Measurements from ENCODE around the gene ECT2L.
A peak's percentile ranks its signal among the peaks of the same experiment; 100 is the strongest.

ECT2L gene

DNA sequence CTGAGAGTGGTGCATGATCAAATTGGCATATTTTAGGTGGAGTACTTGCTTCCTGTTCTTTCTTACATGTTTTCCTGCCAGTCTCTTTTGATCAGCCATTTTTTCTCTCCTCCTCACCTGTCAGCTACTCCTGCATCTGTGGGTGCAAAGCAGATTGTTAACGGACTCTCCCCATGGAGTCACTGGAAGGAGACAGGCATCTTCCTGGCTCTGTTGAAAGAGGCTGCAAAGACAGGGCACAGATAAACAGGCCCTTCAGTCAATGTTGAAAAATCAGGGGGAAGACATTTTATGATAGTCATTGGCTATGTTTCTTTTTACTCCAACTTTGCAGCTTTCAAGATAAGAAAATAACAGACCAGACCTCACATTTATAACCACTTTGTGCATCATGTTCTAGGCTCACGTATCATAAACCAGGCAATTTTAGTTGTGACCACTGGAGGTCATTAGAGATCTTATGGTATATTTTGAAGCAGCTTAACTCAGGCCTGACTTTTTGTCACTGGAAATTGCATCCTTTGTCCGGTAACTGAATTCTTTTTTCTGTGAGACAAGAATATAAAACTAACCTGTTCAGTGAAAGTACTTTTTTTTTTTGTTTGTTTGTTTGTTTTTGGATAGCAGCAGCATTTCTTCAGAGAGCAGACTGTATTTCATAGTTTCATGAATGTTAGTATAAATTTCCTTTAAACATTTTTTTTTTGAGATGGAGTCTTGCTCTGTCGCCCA is 20.1 kb downstream of the ECT2L start:
- H3K27ac Mint-ChIP-seq: peak overlapping the region; percentile 57 to 82 (median 79)
- TF ChIP-seq, protein P1, sequence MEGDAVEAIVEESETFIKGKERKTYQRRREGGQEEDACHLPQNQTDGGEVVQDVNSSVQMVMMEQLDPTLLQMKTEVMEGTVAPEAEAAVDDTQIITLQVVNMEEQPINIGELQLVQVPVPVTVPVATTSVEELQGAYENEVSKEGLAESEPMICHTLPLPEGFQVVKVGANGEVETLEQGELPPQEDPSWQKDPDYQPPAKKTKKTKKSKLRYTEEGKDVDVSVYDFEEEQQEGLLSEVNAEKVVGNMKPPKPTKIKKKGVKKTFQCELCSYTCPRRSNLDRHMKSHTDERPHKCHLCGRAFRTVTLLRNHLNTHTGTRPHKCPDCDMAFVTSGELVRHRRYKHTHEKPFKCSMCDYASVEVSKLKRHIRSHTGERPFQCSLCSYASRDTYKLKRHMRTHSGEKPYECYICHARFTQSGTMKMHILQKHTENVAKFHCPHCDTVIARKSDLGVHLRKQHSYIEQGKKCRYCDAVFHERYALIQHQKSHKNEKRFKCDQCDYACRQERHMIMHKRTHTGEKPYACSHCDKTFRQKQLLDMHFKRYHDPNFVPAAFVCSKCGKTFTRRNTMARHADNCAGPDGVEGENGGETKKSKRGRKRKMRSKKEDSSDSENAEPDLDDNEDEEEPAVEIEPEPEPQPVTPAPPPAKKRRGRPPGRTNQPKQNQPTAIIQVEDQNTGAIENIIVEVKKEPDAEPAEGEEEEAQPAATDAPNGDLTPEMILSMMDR (IDR thresholded peaks at IDR 0.05; ENCODE audit: unreplicated experiment in 3 of 3): peak; percentile 69 to 80 (median 69)
- H3K36me3 Mint-ChIP-seq (ENCODE audit: low read depth): no peaks in the 10 kb centered on the region
- peaks cover 17% of the 10 kb centered on the region for H3K4me1 Mint-ChIP-seq
- no peak overlapping the region for H3K4me3 Mint-ChIP-seq
- peaks cover 4% of the 10 kb centered on the region for H3K27me3 Mint-ChIP-seq (ENCODE audit: low read depth)
- no peaks in the 10 kb centered on the region for H3K9me3 Mint-ChIP-seq

DNA sequence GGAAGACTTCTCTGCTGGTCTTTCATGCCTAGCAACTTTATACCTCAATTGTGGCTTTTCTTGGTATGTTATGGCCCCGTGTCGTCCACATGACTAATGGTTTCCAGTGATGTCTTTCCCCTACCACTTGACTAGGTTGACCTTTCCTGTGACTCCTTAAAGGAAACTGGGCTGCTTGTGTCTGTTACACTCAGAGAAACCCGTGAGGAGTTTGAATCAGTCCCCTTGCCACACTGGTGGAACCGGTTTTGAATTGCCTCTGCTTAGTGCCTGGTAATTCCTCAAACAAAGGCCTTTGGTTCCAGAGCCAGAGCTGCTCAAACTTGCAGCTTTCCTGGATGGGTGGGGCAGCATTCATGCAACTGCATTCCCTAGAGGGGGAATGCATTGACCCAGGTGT is 21.9 kb downstream of the ECT2L start:
- TF ChIP-seq, protein P1 (IDR thresholded peaks at IDR 0.05; ENCODE audit: unreplicated experiment in 3 of 3): no peak
- H3K4me1 Mint-ChIP-seq: peaks cover 17% of the 10 kb centered on the region
- peak overlapping the region; percentile 48 to 90 (median 80) for H3K27ac Mint-ChIP-seq
- no peak overlapping the region for H3K4me3 Mint-ChIP-seq
- H3K27me3 Mint-ChIP-seq (ENCODE audit: low read depth): no peaks in the 10 kb centered on the region
- no peaks in the 10 kb centered on the region for H3K36me3 Mint-ChIP-seq (ENCODE audit: low read depth)
- no peaks in the 10 kb centered on the region for H3K9me3 Mint-ChIP-seq

DNA sequence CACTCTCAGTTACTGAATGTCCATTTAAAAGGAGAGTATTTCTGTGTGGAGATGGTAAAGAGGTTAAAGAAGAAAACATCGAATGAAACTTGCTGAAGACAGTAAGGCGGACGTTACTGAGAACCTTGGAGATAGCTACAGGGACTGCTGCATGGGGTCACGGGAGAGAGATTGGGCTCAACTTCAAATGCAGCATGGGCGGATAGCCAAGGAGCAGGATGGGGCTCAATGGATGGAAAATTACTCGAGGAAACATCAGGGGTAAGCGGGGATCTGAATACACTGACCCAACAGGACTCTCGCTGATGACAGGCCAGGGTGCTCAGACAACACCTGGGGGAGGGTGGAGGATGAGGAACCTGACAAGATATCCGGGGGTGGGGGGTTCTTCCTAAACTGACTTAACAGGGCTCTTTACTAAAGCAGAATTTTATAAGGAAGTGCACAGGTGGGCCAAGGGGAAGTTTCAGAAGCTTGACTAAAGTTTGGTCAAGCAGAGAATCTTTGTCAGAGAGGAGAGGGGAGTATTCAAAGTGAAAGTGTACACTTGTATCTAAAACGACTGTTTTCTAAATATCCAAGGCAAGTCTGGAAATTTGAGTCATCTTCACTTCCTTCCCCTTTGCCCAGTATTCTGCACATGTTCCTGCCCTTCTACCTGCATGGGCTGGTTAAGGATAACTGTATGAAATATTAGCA is 22.8 kb downstream of the ECT2L start:
- peak overlapping the region; percentile 48 to 90 (median 80) for H3K27ac Mint-ChIP-seq
- H3K4me1 Mint-ChIP-seq: peaks cover 17% of the 10 kb centered on the region
- no peaks in the 10 kb centered on the region for H3K27me3 Mint-ChIP-seq (ENCODE audit: low read depth)

DNA sequence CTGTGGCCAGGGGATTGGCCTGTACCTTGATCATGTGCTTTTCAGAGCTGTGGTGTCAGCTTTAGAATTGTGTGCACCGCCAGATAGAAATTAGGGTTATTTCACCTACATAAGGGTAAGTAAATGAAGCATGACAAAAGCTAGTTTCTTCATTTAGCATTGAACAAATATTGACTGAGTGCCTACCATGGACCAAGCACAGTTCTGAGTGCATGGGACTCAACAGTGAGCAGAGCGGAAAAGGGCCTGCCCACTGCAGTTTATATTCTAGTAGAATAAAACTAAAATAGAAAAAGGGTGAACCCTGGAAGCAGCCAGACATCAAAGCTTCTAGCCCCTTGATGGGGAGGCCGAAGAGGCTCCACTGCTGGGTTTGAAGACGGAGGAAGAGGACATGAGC is 25.6 kb downstream of the ECT2L start:
- H3K36me3 Mint-ChIP-seq (ENCODE audit: low read depth): no peaks in the 10 kb centered on the region
- H3K27me3 Mint-ChIP-seq (ENCODE audit: low read depth): no peaks in the 10 kb centered on the region
- no peak overlapping the region for H3K4me3 Mint-ChIP-seq

More for the DNA sequence above, 22.8 kb downstream of the ECT2L start:
- Mint-ChIP-seq H3K4me3 (no peak overlapping the region), H3K9me3 (no peaks in the 10 kb centered on the region), H3K36me3 (ENCODE audit: low read depth) (no peaks in the 10 kb centered on the region)
- TF ChIP-seq, protein P1 (IDR thresholded peaks at IDR 0.05; ENCODE audit: unreplicated experiment in 3 of 3): no peak

DNA sequence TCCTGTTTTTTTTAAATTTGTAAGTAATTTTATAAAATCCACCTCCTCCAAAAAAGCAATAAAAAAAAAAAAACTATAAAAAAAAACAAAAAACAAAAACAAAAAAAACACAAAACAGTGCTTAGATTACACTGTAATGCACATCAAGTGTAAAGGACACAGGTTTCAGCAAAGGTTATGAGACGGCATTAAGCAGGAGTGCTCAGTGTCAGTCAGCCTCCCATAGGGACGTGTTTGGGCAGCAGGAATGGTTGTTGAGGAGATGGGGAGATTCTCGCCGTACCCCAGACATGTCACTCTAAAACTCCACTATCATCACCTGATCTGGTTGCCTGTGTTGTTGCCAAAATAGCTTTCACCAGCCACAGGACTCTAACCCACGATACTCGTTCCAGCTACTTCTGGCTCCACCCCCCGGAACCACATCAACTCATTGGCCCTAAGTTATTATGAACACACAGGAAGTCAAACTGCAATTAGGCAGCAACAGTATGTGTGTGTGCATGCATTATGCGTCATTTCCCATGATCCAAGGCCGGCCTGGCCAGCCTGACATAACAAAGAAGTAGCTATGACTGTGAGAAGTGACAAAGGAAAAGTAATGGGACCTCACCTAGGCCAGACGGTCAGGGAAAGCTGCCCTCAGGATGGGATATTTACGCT is 28.7 kb downstream of the ECT2L start:
- no peaks in the 10 kb centered on the region for H3K36me3 Mint-ChIP-seq (ENCODE audit: low read depth)
- H3K4me3 Mint-ChIP-seq: no peak overlapping the region
- TF ChIP-seq, protein P1 (IDR thresholded peaks at IDR 0.05; ENCODE audit: unreplicated experiment in 3 of 3): no peak
- H3K9me3 Mint-ChIP-seq: peaks cover 3% of the 10 kb centered on the region
- H3K27me3 Mint-ChIP-seq (ENCODE audit: low read depth): no peaks in the 10 kb centered on the region
- H3K27ac Mint-ChIP-seq: peak overlapping the region in 1 of 3 experiments; percentile 31
- H3K4me1 Mint-ChIP-seq: no peaks in the 10 kb centered on the region

More for the DNA sequence above, 25.6 kb downstream of the ECT2L start:
- Mint-ChIP-seq H3K9me3 (peaks cover 3% of the 10 kb centered on the region), H3K4me1 (peaks cover 11% of the 10 kb centered on the region), H3K27ac (no peak overlapping the region)
- TF ChIP-seq, protein P1 (IDR thresholded peaks at IDR 0.05; ENCODE audit: unreplicated experiment in 3 of 3): no peak

Data from nephron (organoid).